Measurements from ENCODE around the gene SASH1.

SASH1 gene

GRCh38 chr6:148516617-148517016 lies 174.0 kb downstream of the SASH1 start:
- in situ Hi-C loops (cut with MboI; ENCODE audit: low sequenced_read_pairs): no loop called here

GRCh38 chr6:148517470-148517869 lies 174.8 kb downstream of the SASH1 start:
- in situ Hi-C loops (cut with MboI; ENCODE audit: low sequenced_read_pairs): no loop called here

- in situ Hi-C loops (cut with MboI; ENCODE audit: low sequenced_read_pairs): no loop called here
Observed at GRCh38 chr6:148518511-148519156, 176.0 kb downstream of the SASH1 start.

GRCh38 chr6:148520109-148520841 lies 177.6 kb downstream of the SASH1 start:
- in situ Hi-C loops (cut with MboI; ENCODE audit: low sequenced_read_pairs): no loop called here

GRCh38 chr6:148521158-148521557 lies 178.5 kb downstream of the SASH1 start:
- in situ Hi-C loops (cut with MboI; ENCODE audit: low sequenced_read_pairs): no loop called here

GRCh38 chr6:148521586-148521985 lies 178.9 kb downstream of the SASH1 start:
- in situ Hi-C loops (cut with MboI; ENCODE audit: low sequenced_read_pairs): no loop called here

- in situ Hi-C loops (cut with MboI; ENCODE audit: low sequenced_read_pairs): no loop called here
Observed at GRCh38 chr6:148523048-148523447, 180.4 kb downstream of the SASH1 start.

GRCh38 chr6:148523551-148523950 lies 180.9 kb downstream of the SASH1 start:
- in situ Hi-C loops (cut with MboI; ENCODE audit: low sequenced_read_pairs): no loop called here

GRCh38 chr6:148524471-148524882 lies 181.8 kb downstream of the SASH1 start:
- in situ Hi-C loops (cut with MboI; ENCODE audit: low sequenced_read_pairs): no loop called here

GRCh38 chr6:148524976-148525375 lies 182.3 kb downstream of the SASH1 start:
- in situ Hi-C loops (cut with MboI; ENCODE audit: low sequenced_read_pairs): no loop called here

GRCh38 chr6:148525453-148525852 lies 182.8 kb downstream of the SASH1 start:
- in situ Hi-C loops (cut with MboI; ENCODE audit: low sequenced_read_pairs): no loop called here

GRCh38 chr6:148526145-148526544 lies 183.5 kb downstream of the SASH1 start:
- in situ Hi-C loops (cut with MboI; ENCODE audit: low sequenced_read_pairs): no loop called here

- in situ Hi-C loops (cut with MboI; ENCODE audit: low sequenced_read_pairs): no loop called here
Observed at GRCh38 chr6:148528292-148528691, 185.7 kb downstream of the SASH1 start.

- in situ Hi-C loops (cut with MboI; ENCODE audit: low sequenced_read_pairs): no loop called here
Observed at GRCh38 chr6:148529010-148529409, 186.4 kb downstream of the SASH1 start.

- in situ Hi-C loops (cut with MboI; ENCODE audit: low sequenced_read_pairs): no loop called here
Observed at GRCh38 chr6:148530394-148530953, 187.8 kb downstream of the SASH1 start.

- in situ Hi-C loops (cut with MboI; ENCODE audit: low sequenced_read_pairs): no loop called here
Observed at GRCh38 chr6:148530976-148531375, 188.3 kb downstream of the SASH1 start.

- in situ Hi-C loops (cut with MboI; ENCODE audit: low sequenced_read_pairs): no loop called here
Observed at GRCh38 chr6:148532698-148533097, 190.1 kb downstream of the SASH1 start.

GRCh38 chr6:148533309-148534107 lies 190.9 kb downstream of the SASH1 start:
- in situ Hi-C loops (cut with MboI; ENCODE audit: low sequenced_read_pairs): no loop called here

GRCh38 chr6:148534871-148535270 lies 192.2 kb downstream of the SASH1 start:
- in situ Hi-C loops (cut with MboI; ENCODE audit: low sequenced_read_pairs): no loop called here

GRCh38 chr6:148535381-148535780 lies 192.7 kb downstream of the SASH1 start:
- in situ Hi-C loops (cut with MboI; ENCODE audit: low sequenced_read_pairs): no loop called here

GRCh38 chr6:148535976-148536375 lies 193.3 kb downstream of the SASH1 start:
- in situ Hi-C loops (cut with MboI; ENCODE audit: low sequenced_read_pairs): no loop called here

Measured in hTERT RPE-1 (cell line).